SK-N-SH (cell line): ENCODE results near the gene PKDCC. TPM values are rescaled to one million over a fixed set of nuclear protein-coding genes. Genes with fewer than 3 reads are reported as not detected.

ENCODE experiments used
- CTCF ChIA-PET: fragments of 300-600, 350-600 bp; formaldehyde crosslinking; extraction: SDS; loops from one replicate; lab custom pipeline; 2021; lab: Yijun Ruan, JAX
- POLR2A ChIA-PET: fragments of 350-600 bp; sonication (Branson Sonifier 250); formaldehyde crosslinking; extraction: SDS; loops from one replicate; lab custom pipeline; 2020; ENCODE audit warnings: antibody characterized with exemption, inconsistent platforms; lab: Yijun Ruan, JAX
- DNase-seq: peaks from one replicate; pipeline ENCODE4 v3.0.0; 2012
- H2AFZ ChIP-seq: fragments of 200-600 bp; sonication (generic); 2 replicates; pipeline ENCODE4 v1.8.1; 2016; ENCODE audit warnings: antibody characterized with exemption, mild to moderate bottlenecking, low read depth
- H3F3A ChIP-seq: fragments of 200-600 bp; sonication (generic); replicated peaks from 2 replicates; pipeline ENCODE3; 2016; ENCODE audit warnings: antibody characterized with exemption, mild to moderate bottlenecking; ENCODE audit not compliant: insufficient read depth
- H3K27ac ChIP-seq, 2 experiments: fragments of 200-500 bp in 1 of 2; fragments of 200-600 bp in 1 of 2; sonication (Bioruptor generic) in 1 of 2; sonication (generic), shearing (Covaris generic) in 1 of 2; 2 replicates each; pipeline versions ENCODE4 v1.5.1 to v1.6.1; 2014 to 2016; ENCODE audit warnings: low read depth in 2 of 2, inconsistent platforms in 1 of 2, low read length in 1 of 2, mild to moderate bottlenecking in 1 of 2, mixed read lengths in 1 of 2
- H3K27me3 ChIP-seq: fragments of 200-600 bp; sonication (generic), shearing (Covaris generic); 2 replicates; pipeline ENCODE4 v1.6.1; 2016; ENCODE audit warnings: mixed run types; ENCODE audit not compliant: insufficient read depth
- H3K36me3 ChIP-seq, 2 experiments: fragments of 200-500 bp in 1 of 2; fragments of 200-600 bp in 1 of 2; sonication (Bioruptor generic) in 1 of 2; sonication (generic) in 1 of 2; replicated peaks in 1 of 2; 2 replicates each; pipeline versions ENCODE3 to v1.5.1; 2014 to 2016; ENCODE audit warnings: low read length in 1 of 2, mild to moderate bottlenecking in 1 of 2; ENCODE audit not compliant: insufficient read depth in 2 of 2, control insufficient read depth in 1 of 2
- H3K4me1 ChIP-seq, 2 experiments: fragments of 200-500 bp in 1 of 2; fragments of 200-600 bp in 1 of 2; sonication (Bioruptor generic) in 1 of 2; sonication (generic), shearing (Covaris generic) in 1 of 2; 2 replicates each; pipeline versions ENCODE4 v1.5.1 to v1.6.1; 2014 to 2016; ENCODE audit warnings: low read depth in 1 of 2, low read length in 1 of 2, mixed run types in 1 of 2; ENCODE audit not compliant: insufficient read depth in 2 of 2, control insufficient read depth in 1 of 2
- H3K4me2 ChIP-seq: fragments of 200-600 bp; sonication (generic), shearing (Covaris generic); 2 replicates; pipeline ENCODE4 v1.6.1; 2017; ENCODE audit warnings: mixed run types
- H3K4me3 ChIP-seq, 2 experiments: fragments of 200-500 bp in 1 of 2; fragments of 200-600 bp in 1 of 2; sonication (Bioruptor generic) in 1 of 2; sonication (generic), shearing (Covaris generic) in 1 of 2; 2 replicates each; pipeline versions ENCODE4 v1.5.1 to v1.8.1; 2014 to 2016; ENCODE audit warnings: low read depth in 2 of 2, inconsistent platforms in 1 of 2, low read length in 1 of 2, mild to moderate bottlenecking in 1 of 2, mixed read lengths in 1 of 2, moderate library complexity in 1 of 2
- H3K79me2 ChIP-seq: fragments of 200-600 bp; sonication (generic); 2 replicates; pipeline ENCODE4 v1.8.1; 2017; ENCODE audit warnings: mild to moderate bottlenecking; ENCODE audit not compliant: insufficient read depth
- H3K9ac ChIP-seq: fragments of 200-600 bp; sonication (generic); 2 replicates; pipeline ENCODE4 v1.6.1; 2017; ENCODE audit warnings: mixed run types
- H3K9me2 ChIP-seq: fragments of 200-600 bp; sonication (generic); 2 replicates; pipeline ENCODE4 v1.6.1; 2017; ENCODE audit warnings: mixed run types
- H3K9me3 ChIP-seq: fragments of 200-600 bp; sonication (generic); 2 replicates; pipeline ENCODE4 v1.6.1; 2017; ENCODE audit warnings: mixed run types, mild to moderate bottlenecking, moderate library complexity
- H4K20me1 ChIP-seq: fragments of 200-600 bp; sonication (generic); 2 replicates; pipeline ENCODE4 v1.6.1; 2017; ENCODE audit warnings: mild to moderate bottlenecking, mixed run types; ENCODE audit not compliant: insufficient read depth
- ELF1 ChIP-seq: IDR thresholded peaks from 2 replicates; pipeline ENCODE4 v1.4.0; 2012
- EZH2phosphoT487 ChIP-seq: fragments of 200-600 bp; sonication (generic); IDR thresholded peaks from 2 replicates; pipeline ENCODE4 v1.6.1; 2017; ENCODE audit warnings: low read depth, mixed run types, mild to moderate bottlenecking, antibody characterized with exemption, moderate library complexity, borderline replicate concordance
- GABPA ChIP-seq: IDR thresholded peaks from 2 replicates; pipeline ENCODE4 v1.4.0; 2012; ENCODE audit warnings: low read depth, mild to moderate bottlenecking
- GATA2 ChIP-seq: sonication (generic); formaldehyde crosslinking; IDR thresholded peaks from 2 replicates; pipeline ENCODE4 v1.5.0; 2020; ENCODE audit warnings: mild to moderate bottlenecking, missing genetic modification reagents
- IRF3 ChIP-seq: fragments of 150-350 bp; IDR thresholded peaks from 2 replicates; pipeline ENCODE4 v1.6.1; 2016; ENCODE audit warnings: mild to moderate bottlenecking, low read depth, low read length
- JUND ChIP-seq: IDR thresholded peaks from 2 replicates; pipeline ENCODE4 v1.4.0; 2012
- MEF2A ChIP-seq: IDR thresholded peaks from 2 replicates; pipeline ENCODE4 v1.4.0; 2012; ENCODE audit warnings: low read depth, borderline replicate concordance
- MXI1 ChIP-seq: IDR thresholded peaks from 2 replicates; pipeline ENCODE4 v1.6.1; 2012; ENCODE audit warnings: mild to moderate bottlenecking, low read depth, low read length, improper control_type of control experiment
- PBX3 ChIP-seq: IDR thresholded peaks from 2 replicates; pipeline ENCODE4; 2012
- POLR2AphosphoS5 ChIP-seq: IDR thresholded peaks from 2 replicates; pipeline ENCODE4 v1.6.1; 2012; ENCODE audit warnings: low read depth, low read length
- RAD21 ChIP-seq: IDR thresholded peaks from 2 replicates; pipeline ENCODE4 v1.6.1; 2012; ENCODE audit warnings: mild to moderate bottlenecking, low read length
- RCOR1 ChIP-seq: fragments of 150-350 bp; IDR thresholded peaks from 2 replicates; pipeline ENCODE4 v1.6.1; 2017; ENCODE audit warnings: antibody characterized with exemption, low read length
- RXRA ChIP-seq: IDR thresholded peaks from 2 replicates; pipeline ENCODE4 v1.4.0; 2012; ENCODE audit warnings: low read depth, mild to moderate bottlenecking, borderline replicate concordance
- SMC3 ChIP-seq: IDR thresholded peaks from 2 replicates; pipeline ENCODE4 v1.6.1; 2012; ENCODE audit warnings: low read depth, low read length, improper control_type of control experiment
- WGBS: methylation state at CpG from one replicate; pipeline ENCODE4 v1.1.6; 2017; ENCODE audit warnings: low lambda C conversion rate; 5-methylcytosine and 5-hydroxymethylcytosine counted together
- polyA plus RNA-seq, 3 experiments: library from polyadenylated mRNA; depleted of rRNA; stranded (reverse); fragments of >200 nt; gene quantifications; 2 replicates each; pipeline ENCODE4 v1.2.3, GENCODE V29; 2012
- TF ChIP-seq, protein P1 (sequence below): IDR thresholded peaks from 2 replicates; pipeline ENCODE4 v1.4.0; 2012; ENCODE audit warnings: low read depth, borderline replicate concordance
- TF ChIP-seq, protein P2 (sequence below): fragments of 200-600 bp; sonication (generic); IDR thresholded peaks from 2 replicates; pipeline ENCODE4 v1.6.1; 2017; ENCODE audit warnings: antibody characterized with exemption, mild to moderate bottlenecking, moderate library complexity
- TF ChIP-seq, protein P3 (sequence below): IDR thresholded peaks from 2 replicates; pipeline ENCODE4 v1.4.0; 2012; ENCODE audit warnings: low read depth
- TF ChIP-seq, protein P4 (sequence below): fragments of 150-350 bp; IDR thresholded peaks from 2 replicates; pipeline ENCODE4 v1.6.1; 2017; ENCODE audit warnings: antibody characterized with exemption, low read length, low read depth, borderline replicate concordance

Gene PKDCC
- polyA plus RNA-seq, 1 of the 3 experiments (the other 2 are of a cell fraction) = 16.0 TPM

GRCh38 chr2:42105330-42106256, 57.8 kb downstream of the PKDCC start:
- ChIA-PET POLR2A (no interaction called here), CTCF (interaction anchor here (0.6 to 3.4 kb wide), 10 partner anchors 10 to 266 kb away, joined by 3 to 26 read pairs (median 3); no protein-coding TSS in a partner anchor)

More at GRCh38 chr2:42105330-42106256, 57.8 kb downstream of the PKDCC start:
- Histone ChIP-seq H4K20me1 (no peaks in the 10 kb centered on the region), H3K36me3 (no peaks in the 10 kb centered on the region), H3K27ac (no peak overlapping the region), H3F3A (no peaks in the 10 kb centered on the region), H3K4me2 (no peak overlapping the region), H3K9me3 (no peaks in the 10 kb centered on the region), H3K9ac (no peak overlapping the region), H3K79me2 (no peaks in the 10 kb centered on the region), H3K4me1 (peaks cover 2 to 3% of the 10 kb centered on the region in 2 experiments; a peak in 3 of 4 replicates), H3K4me3 (no peak overlapping the region), H2AFZ (no peak overlapping the region; the same call in 1 of the 2 replicates), H3K9me2 (no peaks in the 10 kb centered on the region), H3K27me3 (no peaks in the 10 kb centered on the region)
- WGBS = 90% methylated on average over 14 of the region's 14 CpGs
- no peak for DNase-seq
- no peak for TF ChIP-seq EZH2phosphoT487
- no peak for TF ChIP-seq GATA2
- no peak for TF ChIP-seq MEF2A
- TF ChIP-seq ELF1 = no peak
- TF ChIP-seq RXRA = no peak
- no peak for TF ChIP-seq GABPA
- TF ChIP-seq SMC3 = no peak
- no peak for TF ChIP-seq RCOR1
- TF ChIP-seq JUND = no peak
- TF ChIP-seq IRF3 = no peak
- TF ChIP-seq, protein P1, sequence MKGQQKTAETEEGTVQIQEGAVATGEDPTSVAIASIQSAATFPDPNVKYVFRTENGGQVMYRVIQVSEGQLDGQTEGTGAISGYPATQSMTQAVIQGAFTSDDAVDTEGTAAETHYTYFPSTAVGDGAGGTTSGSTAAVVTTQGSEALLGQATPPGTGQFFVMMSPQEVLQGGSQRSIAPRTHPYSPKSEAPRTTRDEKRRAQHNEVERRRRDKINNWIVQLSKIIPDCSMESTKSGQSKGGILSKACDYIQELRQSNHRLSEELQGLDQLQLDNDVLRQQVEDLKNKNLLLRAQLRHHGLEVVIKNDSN = no peak
- no peak for TF ChIP-seq MXI1
- TF ChIP-seq, protein P2, sequence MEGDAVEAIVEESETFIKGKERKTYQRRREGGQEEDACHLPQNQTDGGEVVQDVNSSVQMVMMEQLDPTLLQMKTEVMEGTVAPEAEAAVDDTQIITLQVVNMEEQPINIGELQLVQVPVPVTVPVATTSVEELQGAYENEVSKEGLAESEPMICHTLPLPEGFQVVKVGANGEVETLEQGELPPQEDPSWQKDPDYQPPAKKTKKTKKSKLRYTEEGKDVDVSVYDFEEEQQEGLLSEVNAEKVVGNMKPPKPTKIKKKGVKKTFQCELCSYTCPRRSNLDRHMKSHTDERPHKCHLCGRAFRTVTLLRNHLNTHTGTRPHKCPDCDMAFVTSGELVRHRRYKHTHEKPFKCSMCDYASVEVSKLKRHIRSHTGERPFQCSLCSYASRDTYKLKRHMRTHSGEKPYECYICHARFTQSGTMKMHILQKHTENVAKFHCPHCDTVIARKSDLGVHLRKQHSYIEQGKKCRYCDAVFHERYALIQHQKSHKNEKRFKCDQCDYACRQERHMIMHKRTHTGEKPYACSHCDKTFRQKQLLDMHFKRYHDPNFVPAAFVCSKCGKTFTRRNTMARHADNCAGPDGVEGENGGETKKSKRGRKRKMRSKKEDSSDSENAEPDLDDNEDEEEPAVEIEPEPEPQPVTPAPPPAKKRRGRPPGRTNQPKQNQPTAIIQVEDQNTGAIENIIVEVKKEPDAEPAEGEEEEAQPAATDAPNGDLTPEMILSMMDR = no peak
- TF ChIP-seq PBX3 = no peak
- TF ChIP-seq, protein P3, sequence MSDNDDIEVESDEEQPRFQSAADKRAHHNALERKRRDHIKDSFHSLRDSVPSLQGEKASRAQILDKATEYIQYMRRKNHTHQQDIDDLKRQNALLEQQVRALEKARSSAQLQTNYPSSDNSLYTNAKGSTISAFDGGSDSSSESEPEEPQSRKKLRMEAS = no peak
- TF ChIP-seq, protein P4, sequence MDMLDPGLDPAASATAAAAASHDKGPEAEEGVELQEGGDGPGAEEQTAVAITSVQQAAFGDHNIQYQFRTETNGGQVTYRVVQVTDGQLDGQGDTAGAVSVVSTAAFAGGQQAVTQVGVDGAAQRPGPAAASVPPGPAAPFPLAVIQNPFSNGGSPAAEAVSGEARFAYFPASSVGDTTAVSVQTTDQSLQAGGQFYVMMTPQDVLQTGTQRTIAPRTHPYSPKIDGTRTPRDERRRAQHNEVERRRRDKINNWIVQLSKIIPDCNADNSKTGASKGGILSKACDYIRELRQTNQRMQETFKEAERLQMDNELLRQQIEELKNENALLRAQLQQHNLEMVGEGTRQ = no peak
- TF ChIP-seq RAD21 = no peak
- TF ChIP-seq POLR2AphosphoS5 = no peak
